ENCODE measurements around the gene LELP1.

- TF ChIP-seq EZH2 (IDR thresholded peaks at IDR 0.05; ENCODE audit: borderline replicate concordance, low read depth, low read length, poor library complexity, severe bottlenecking), result no peak
- TF ChIP-seq, protein P1, sequence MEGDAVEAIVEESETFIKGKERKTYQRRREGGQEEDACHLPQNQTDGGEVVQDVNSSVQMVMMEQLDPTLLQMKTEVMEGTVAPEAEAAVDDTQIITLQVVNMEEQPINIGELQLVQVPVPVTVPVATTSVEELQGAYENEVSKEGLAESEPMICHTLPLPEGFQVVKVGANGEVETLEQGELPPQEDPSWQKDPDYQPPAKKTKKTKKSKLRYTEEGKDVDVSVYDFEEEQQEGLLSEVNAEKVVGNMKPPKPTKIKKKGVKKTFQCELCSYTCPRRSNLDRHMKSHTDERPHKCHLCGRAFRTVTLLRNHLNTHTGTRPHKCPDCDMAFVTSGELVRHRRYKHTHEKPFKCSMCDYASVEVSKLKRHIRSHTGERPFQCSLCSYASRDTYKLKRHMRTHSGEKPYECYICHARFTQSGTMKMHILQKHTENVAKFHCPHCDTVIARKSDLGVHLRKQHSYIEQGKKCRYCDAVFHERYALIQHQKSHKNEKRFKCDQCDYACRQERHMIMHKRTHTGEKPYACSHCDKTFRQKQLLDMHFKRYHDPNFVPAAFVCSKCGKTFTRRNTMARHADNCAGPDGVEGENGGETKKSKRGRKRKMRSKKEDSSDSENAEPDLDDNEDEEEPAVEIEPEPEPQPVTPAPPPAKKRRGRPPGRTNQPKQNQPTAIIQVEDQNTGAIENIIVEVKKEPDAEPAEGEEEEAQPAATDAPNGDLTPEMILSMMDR (conservative IDR thresholded peaks at IDR 0.05; ENCODE audit: low read depth, low read length), result no peak
Observed at GRCh38 chr1:153217744-153218416, 14.7 kb downstream of the LELP1 start.
